HepG2 (cell line): ENCODE measurements around the gene TTC4. TPM values are rescaled to one million over a fixed set of nuclear protein-coding genes. Genes with fewer than 3 reads are reported as not detected.

Experiments used
- ATAC-seq: fragments of 200-7000 bp; cut with Tn5 transposase; 3 replicates; pipeline ENCODE4 v1.9.1; 2020; ENCODE audit warnings: mild to moderate bottlenecking, moderate library complexity
- BruUV-seq: library from RNA; stranded (reverse); fragments of 400-500 nt; replicated peaks from 2 replicates; lab custom pipeline; 2021; lab: Mats Ljungman, UMichigan
- CTCF ChIA-PET: fragments of 300-600 bp; formaldehyde crosslinking; extraction: SDS; loops from one replicate; lab custom pipeline; 2021; ENCODE audit warnings: low total read pairs, inconsistent platforms, low intra/inter-chr PET ratio; lab: Yijun Ruan, JAX
- POLR2A ChIA-PET: fragments of 350-600 bp; sonication (Branson Sonifier 250); formaldehyde crosslinking; loops from one replicate; lab custom pipeline; 2020; ENCODE audit warnings: antibody characterized with exemption, inconsistent platforms; lab: Yijun Ruan, JAX
- DNase-seq: peaks from one replicate; pipeline ENCODE4 v3.0.0-alpha.2; 2015; ENCODE audit warnings: low spot score
- FAIRE-seq: peaks from 3 replicates; lab custom pipeline; 2011; peaks lifted over from hg19 to GRCh38; lab: Jason Lieb, UNC
- H2AFZ ChIP-seq: one replicate; pipeline ENCODE4 v1.6.1; 2011; ENCODE audit warnings: low read length, inconsistent platforms
- H3K27ac ChIP-seq: fragments of 300-600 bp; 3 replicates; pipeline ENCODE4 v1.8.0; 2011; ENCODE audit warnings: mixed run types, mild to moderate bottlenecking, mixed read lengths, low read length, inconsistent platforms; ENCODE audit not compliant: insufficient read depth; ENCODE audit errors: extremely low read length
- H3K27me3 ChIP-seq, 2 experiments: fragments of 200-600 bp in 1 of 2; 2 replicates in 1 of 2; 3 replicates in 1 of 2; pipeline versions ENCODE4 v1.6.0 to v1.8.0; 2011; ENCODE audit warnings: low read length in 2 of 2, mild to moderate bottlenecking in 2 of 2, moderate library complexity in 2 of 2, inconsistent platforms in 1 of 2; ENCODE audit not compliant: insufficient read depth in 2 of 2, control insufficient read depth in 1 of 2
- H3K36me3 ChIP-seq, 2 experiments: fragments of 200-600 bp in 1 of 2; replicated peaks in 1 of 2; 2 replicates in 1 of 2; 3 replicates in 1 of 2; pipeline versions ENCODE4 v1.5.1 to v1.8.0; 2011; ENCODE audit warnings: low read length in 2 of 2, inconsistent platforms in 1 of 2; ENCODE audit not compliant: insufficient read depth in 2 of 2, control insufficient read depth in 1 of 2
- H3K4me1 ChIP-seq: 2 replicates; pipeline ENCODE4 v1.5.1; 2012; ENCODE audit warnings: low read length, inconsistent platforms; ENCODE audit not compliant: insufficient read depth
- H3K4me2 ChIP-seq: 2 replicates; pipeline ENCODE4 v1.6.0; 2011; ENCODE audit warnings: low read depth, low read length, inconsistent platforms
- H3K4me3 ChIP-seq, 3 experiments: fragments of 200-600 bp in 1 of 3; sonication (generic), shearing (Covaris generic) in 1 of 3; replicated peaks in 1 of 3; 2 replicates each; pipeline ENCODE4 v1.5.1; 2011 to 2016; ENCODE audit warnings: low read length in 3 of 3, inconsistent platforms in 2 of 3, low read depth in 2 of 3, mild to moderate bottlenecking in 2 of 3, control low read depth in 1 of 3, mixed read lengths in 1 of 3; ENCODE audit not compliant: insufficient read depth in 1 of 3
- H3K79me2 ChIP-seq: one replicate; pipeline ENCODE4 v1.6.1; 2011; ENCODE audit warnings: low read length, inconsistent platforms; ENCODE audit not compliant: insufficient read depth
- H3K9ac ChIP-seq: 2 replicates; pipeline ENCODE4 v1.6.0; 2011; ENCODE audit warnings: mild to moderate bottlenecking, low read depth, low read length, inconsistent platforms; ENCODE audit not compliant: insufficient read depth
- H3K9me3 ChIP-seq: 2 replicates; pipeline ENCODE4 v1.5.1; 2012; ENCODE audit warnings: mild to moderate bottlenecking, low read length
- H4K20me1 ChIP-seq: 2 replicates; pipeline ENCODE4 v1.6.0; 2011; ENCODE audit warnings: inconsistent platforms, mild to moderate bottlenecking, low read length, moderate library complexity; ENCODE audit not compliant: insufficient read depth
- CCAR2 ChIP-seq: fragments of 200-400 bp; formaldehyde crosslinking; optimal IDR thresholded peaks from 2 replicates; pipeline ENCODE3; 2018; ENCODE audit warnings: low read depth, mild to moderate bottlenecking, low read length, moderate library complexity
- CEBPG ChIP-seq: IDR thresholded peaks from 2 replicates; pipeline ENCODE4 v1.6.1; 2016
- FLYWCH1 ChIP-seq: sonication (generic); formaldehyde crosslinking; IDR thresholded peaks from 2 replicates; pipeline ENCODE4 v1.8.1; 2023; ENCODE audit warnings: mild to moderate bottlenecking, missing genetic modification reagents
- FOXM1 ChIP-seq: sonication (generic); formaldehyde crosslinking; IDR thresholded peaks from 2 replicates; pipeline ENCODE4 v1.5.0; 2020; ENCODE audit warnings: missing genetic modification reagents
- HNRNPH1 ChIP-seq: fragments of 200-400 bp; formaldehyde crosslinking; optimal IDR thresholded peaks from 2 replicates; pipeline ENCODE3; 2017; ENCODE audit warnings: mild to moderate bottlenecking, low read depth, low read length
- HNRNPLL ChIP-seq: fragments of 200-400 bp; formaldehyde crosslinking; IDR thresholded peaks from 2 replicates; pipeline ENCODE4 v1.6.1; 2017; ENCODE audit warnings: mild to moderate bottlenecking, low read depth, low read length; ENCODE audit not compliant: poor library complexity, severe bottlenecking
- MAFK ChIP-seq, 2 experiments: IDR thresholded peaks in 1 of 2; conservative IDR thresholded peaks in 1 of 2; 2 replicates each; pipeline ENCODE4 v1.6.1; 2011; ENCODE audit warnings: improper control_type of control experiment in 2 of 2, low read length in 2 of 2
- MIXL1 ChIP-seq: IDR thresholded peaks from 2 replicates; pipeline ENCODE4 v1.6.1; 2016
- NPAS2 ChIP-seq: sonication (generic); formaldehyde crosslinking; IDR thresholded peaks from 2 replicates; pipeline ENCODE4 v1.8.0; 2022; ENCODE audit warnings: mild to moderate bottlenecking, missing genetic modification reagents, borderline replicate concordance
- ZFP1 ChIP-seq: IDR thresholded peaks from 2 replicates; pipeline ENCODE4 v1.6.1; 2016
- ZFP41 ChIP-seq: sonication (generic); formaldehyde crosslinking; IDR thresholded peaks from 2 replicates; pipeline ENCODE4 v1.4.0; 2020; ENCODE audit warnings: mild to moderate bottlenecking, missing genetic modification reagents, borderline replicate concordance
- ZNF24 ChIP-seq: fragments of 450-650 bp; IDR thresholded peaks from 2 replicates; pipeline ENCODE4 v1.6.1; 2017; ENCODE audit warnings: antibody characterized with exemption, mild to moderate bottlenecking
- ZNF34 ChIP-seq: sonication (generic); formaldehyde crosslinking; IDR thresholded peaks from 2 replicates; pipeline ENCODE4 v1.4.0; 2020; ENCODE audit warnings: mild to moderate bottlenecking, missing genetic modification reagents, borderline replicate concordance
- WGBS: methylation state at CpG from one replicate; pipeline ENCODE4 v1.1.6; 2017; ENCODE audit warnings: low lambda C conversion rate; 5-methylcytosine and 5-hydroxymethylcytosine counted together
- in situ Hi-C: cut with HindIII; loops from 2 replicates; pipeline ENCODE4 v1.10.0; 2017; ENCODE audit warnings: low pct_unique_long_range_greater_than_20kb; ENCODE audit not compliant: extremely low pct_ligation_motif_present
- intact Hi-C: fragments of 100-400 bp; cut with micrococcal nuclease; formaldehyde crosslinking; loops from one replicate; pipeline ENCODE4 v1.10.0; 2022; ENCODE audit not compliant: unreplicated experiment
- polyA plus RNA-seq, 8 experiments: library from polyadenylated mRNA; depleted of rRNA in 3 of 8; stranded (reverse) in 7 of 8; unstranded in 1 of 8; fragments of >200 nt; fragmentation: Illumina TruSeq in 4 of 8; extraction: Trizol in 4 of 8; gene quantifications; 2 replicates each; pipeline versions ENCODE4 v1.2.1 to v1.2.3, GENCODE V29; 2011 to 2016; ENCODE audit warnings: low read depth in 4 of 8, missing spikeins in 1 of 8, mixed read lengths in 1 of 8; ENCODE audit not compliant: insufficient read depth in 1 of 8
- total RNA-seq, 5 experiments: library from RNA; depleted of rRNA; stranded (reverse); fragments of >200 nt; fragmentation: Illumina TruSeq; extraction: Trizol; gene quantifications; 2 replicates each; pipeline ENCODE4 v1.2.3, GENCODE V29; 2016; ENCODE audit warnings: low read depth in 1 of 5
- TF ChIP-seq, protein P1 (sequence below): sonication (generic); formaldehyde crosslinking; IDR thresholded peaks from 2 replicates; pipeline ENCODE4 v1.4.0; 2020; ENCODE audit warnings: mild to moderate bottlenecking, missing genetic modification reagents
- TF ChIP-seq, protein P2 (sequence below): fragments of 450-650 bp; IDR thresholded peaks from 2 replicates; pipeline ENCODE4 v1.6.1; 2016
- TF ChIP-seq, protein P3 (sequence below): sonication (generic); formaldehyde crosslinking; IDR thresholded peaks from 2 replicates; pipeline ENCODE4 v1.4.0; 2020; ENCODE audit warnings: missing genetic modification reagents, borderline replicate concordance
- TF ChIP-seq, protein P4 (sequence below): IDR thresholded peaks from 2 replicates; pipeline ENCODE4 v1.6.1; 2016

The TTC4 gene
- total and polyA plus RNA-seq, 2 of the 13 experiments (the other 11 are each of a cell fraction or from before 2014, with no cell fraction given), result 13.1 to 24.7 TPM

DNA sequence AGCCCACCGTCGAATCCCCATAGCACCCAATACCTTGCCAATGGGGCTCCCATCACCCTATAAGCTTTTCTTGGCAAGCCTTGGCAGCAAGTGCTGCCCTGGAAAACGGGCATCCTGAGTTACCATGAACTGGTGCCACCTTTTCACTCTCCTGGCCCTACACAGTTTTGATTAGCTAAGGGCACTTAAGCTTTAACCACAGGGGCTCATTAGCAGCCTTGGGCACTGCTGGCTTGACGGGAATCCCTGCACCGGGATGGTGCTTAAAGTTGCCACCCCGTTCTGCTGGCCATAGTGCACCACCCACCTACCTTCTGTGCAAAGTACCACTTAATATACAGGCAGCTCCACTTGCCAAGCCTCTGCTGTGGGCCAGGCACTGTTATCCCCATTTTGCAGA is 34.9 kb downstream of the TTC4 start:
- Histone ChIP-seq H3K79me2 (no peaks in the 10 kb centered on the region), H3K4me2 (no peak overlapping the region), H3K4me1 (no peaks in the 10 kb centered on the region), H3K4me3 (no peak overlapping the region), H3K36me3 (no peaks in the 10 kb centered on the region), H2AFZ (no peak overlapping the region), H3K9ac (no peak overlapping the region), H3K27me3 (no peaks in the 10 kb centered on the region; a peak in 1 of 5 replicates), H3K9me3 (no peaks in the 10 kb centered on the region), H3K27ac (no peak overlapping the region), H4K20me1 (no peaks in the 10 kb centered on the region)
- no peak for FAIRE-seq
- WGBS, result 10% methylated on average over 3 of the region's 6 CpGs
- BruUV-seq, result no TSS peak
- no peak for DNase-seq
- ChIA-PET CTCF (no interaction called here), POLR2A (no interaction called here)
- in situ Hi-C loops (no loop called here), intact Hi-C loops (no loop called here)
- ATAC-seq, result no peak
- no peak for TF ChIP-seq ZFP1
- no peak for TF ChIP-seq CCAR2
- no peak for TF ChIP-seq FOXM1 (CRISPR knock-in tag)
- TF ChIP-seq MAFK (conservative IDR thresholded peaks at IDR 0.05 in 1 of 2, IDR thresholded peaks at IDR 0.05 in 1 of 2; ENCODE audit: low read length in 2 of 2), result no peak
- TF ChIP-seq, protein P1, sequence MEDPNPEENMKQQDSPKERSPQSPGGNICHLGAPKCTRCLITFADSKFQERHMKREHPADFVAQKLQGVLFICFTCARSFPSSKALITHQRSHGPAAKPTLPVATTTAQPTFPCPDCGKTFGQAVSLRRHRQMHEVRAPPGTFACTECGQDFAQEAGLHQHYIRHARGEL (CRISPR knock-in tag), result no peak
- TF ChIP-seq FLYWCH1 (CRISPR knock-in tag), result no peak
- TF ChIP-seq ZFP41 (CRISPR knock-in tag), result no peak
- no peak for TF ChIP-seq ZNF24
- TF ChIP-seq HNRNPH1, result no peak
- no peak for TF ChIP-seq MIXL1 (CRISPR knock-in tag)
- TF ChIP-seq, protein P2, sequence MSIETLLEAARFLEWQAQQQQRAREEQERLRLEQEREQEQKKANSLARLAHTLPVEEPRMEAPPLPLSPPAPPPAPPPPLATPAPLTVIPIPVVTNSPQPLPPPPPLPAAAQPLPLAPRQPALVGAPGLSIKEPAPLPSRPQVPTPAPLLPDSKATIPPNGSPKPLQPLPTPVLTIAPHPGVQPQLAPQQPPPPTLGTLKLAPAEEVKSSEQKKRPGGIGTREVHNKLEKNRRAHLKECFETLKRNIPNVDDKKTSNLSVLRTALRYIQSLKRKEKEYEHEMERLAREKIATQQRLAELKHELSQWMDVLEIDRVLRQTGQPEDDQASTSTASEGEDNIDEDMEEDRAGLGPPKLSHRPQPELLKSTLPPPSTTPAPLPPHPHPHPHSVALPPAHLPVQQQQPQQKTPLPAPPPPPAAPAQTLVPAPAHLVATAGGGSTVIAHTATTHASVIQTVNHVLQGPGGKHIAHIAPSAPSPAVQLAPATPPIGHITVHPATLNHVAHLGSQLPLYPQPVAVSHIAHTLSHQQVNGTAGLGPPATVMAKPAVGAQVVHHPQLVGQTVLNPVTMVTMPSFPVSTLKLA, result no peak
- no peak for TF ChIP-seq CEBPG (CRISPR knock-in tag)
- TF ChIP-seq, protein P3, sequence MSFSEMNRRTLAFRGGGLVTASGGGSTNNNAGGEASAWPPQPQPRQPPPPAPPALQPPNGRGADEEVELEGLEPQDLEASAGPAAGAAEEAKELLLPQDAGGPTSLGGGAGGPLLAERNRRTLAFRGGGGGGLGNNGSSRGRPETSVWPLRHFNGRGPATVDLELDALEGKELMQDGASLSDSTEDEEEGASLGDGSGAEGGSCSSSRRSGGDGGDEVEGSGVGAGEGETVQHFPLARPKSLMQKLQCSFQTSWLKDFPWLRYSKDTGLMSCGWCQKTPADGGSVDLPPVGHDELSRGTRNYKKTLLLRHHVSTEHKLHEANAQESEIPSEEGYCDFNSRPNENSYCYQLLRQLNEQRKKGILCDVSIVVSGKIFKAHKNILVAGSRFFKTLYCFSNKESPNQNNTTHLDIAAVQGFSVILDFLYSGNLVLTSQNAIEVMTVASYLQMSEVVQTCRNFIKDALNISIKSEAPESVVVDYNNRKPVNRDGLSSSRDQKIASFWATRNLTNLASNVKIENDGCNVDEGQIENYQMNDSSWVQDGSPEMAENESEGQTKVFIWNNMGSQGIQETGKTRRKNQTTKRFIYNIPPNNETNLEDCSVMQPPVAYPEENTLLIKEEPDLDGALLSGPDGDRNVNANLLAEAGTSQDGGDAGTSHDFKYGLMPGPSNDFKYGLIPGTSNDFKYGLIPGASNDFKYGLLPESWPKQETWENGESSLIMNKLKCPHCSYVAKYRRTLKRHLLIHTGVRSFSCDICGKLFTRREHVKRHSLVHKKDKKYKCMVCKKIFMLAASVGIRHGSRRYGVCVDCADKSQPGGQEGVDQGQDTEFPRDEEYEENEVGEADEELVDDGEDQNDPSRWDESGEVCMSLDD (CRISPR knock-in tag), result no peak
- TF ChIP-seq, protein P4, sequence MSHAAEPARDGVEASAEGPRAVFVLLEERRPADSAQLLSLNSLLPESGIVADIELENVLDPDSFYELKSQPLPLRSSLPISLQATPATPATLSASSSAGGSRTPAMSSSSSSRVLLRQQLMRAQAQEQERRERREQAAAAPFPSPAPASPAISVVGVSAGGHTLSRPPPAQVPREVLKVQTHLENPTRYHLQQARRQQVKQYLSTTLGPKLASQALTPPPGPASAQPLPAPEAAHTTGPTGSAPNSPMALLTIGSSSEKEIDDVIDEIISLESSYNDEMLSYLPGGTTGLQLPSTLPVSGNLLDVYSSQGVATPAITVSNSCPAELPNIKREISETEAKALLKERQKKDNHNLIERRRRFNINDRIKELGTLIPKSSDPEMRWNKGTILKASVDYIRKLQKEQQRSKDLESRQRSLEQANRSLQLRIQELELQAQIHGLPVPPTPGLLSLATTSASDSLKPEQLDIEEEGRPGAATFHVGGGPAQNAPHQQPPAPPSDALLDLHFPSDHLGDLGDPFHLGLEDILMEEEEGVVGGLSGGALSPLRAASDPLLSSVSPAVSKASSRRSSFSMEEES (CRISPR knock-in tag), result no peak
- no peak for TF ChIP-seq ZNF34 (CRISPR knock-in tag)
- no peak for TF ChIP-seq HNRNPLL
- TF ChIP-seq NPAS2 (CRISPR knock-in tag), result no peak
- TF ChIP-seq, all 625 proteins: peak for 0
